GM19397 (cell line): ENCODE results near the gene TRAF7.

ENCODE experiments used
- ATAC-seq: cut with Tn5 transposase; IDR thresholded peaks from one replicate; pipeline ENCODE4 v1.9.1; 2021; ENCODE audit warnings: mild to moderate bottlenecking, moderate library complexity; ENCODE audit not compliant: unreplicated experiment

TRAF7 gene

DNA sequence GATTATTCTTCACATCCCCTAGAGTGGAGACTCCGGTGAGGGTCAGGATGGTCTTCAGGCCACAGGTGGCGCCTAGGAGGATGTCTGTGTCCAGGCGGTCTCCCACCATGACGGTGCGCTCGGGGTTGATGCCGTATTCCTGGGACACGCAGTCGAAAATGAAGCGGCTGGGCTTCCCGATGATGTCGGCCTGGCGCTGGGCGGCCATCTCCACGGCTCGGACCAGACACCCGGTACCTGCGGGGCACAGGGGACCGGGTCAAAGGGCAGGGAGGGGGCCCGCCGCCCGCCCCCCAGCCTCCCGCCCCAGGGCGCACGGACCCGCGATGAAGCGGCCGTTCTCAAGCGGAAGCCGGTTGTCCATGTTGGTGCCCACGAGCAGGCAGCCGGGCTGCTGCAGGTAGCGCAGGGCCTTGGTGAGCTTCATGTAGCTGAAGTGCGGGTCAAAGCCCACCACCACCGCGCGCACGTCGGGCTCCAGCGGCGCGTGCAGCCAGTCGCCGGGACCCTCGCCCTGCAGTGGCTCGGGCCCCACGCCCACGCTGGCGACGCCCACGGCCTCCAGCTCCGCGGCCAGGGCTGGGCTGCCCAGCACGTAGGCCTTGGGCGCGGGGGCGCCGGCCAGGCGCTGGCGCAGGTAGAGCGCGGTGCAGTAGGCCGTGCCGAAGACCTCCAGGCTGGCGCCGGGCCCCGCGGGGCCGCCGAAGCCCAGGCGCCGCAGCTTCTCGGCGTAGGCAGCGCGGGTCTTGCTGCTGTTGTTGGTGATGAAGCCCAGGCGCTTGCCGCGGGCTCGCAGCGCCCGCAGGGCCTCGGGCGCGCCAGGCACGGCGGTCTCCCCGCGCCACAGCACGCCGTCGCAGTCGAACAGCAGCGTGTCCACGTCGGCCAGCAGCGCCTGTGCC is 58.5 kb downstream of the TRAF7 start:
- ATAC-seq: peak; percentile 1

DNA sequence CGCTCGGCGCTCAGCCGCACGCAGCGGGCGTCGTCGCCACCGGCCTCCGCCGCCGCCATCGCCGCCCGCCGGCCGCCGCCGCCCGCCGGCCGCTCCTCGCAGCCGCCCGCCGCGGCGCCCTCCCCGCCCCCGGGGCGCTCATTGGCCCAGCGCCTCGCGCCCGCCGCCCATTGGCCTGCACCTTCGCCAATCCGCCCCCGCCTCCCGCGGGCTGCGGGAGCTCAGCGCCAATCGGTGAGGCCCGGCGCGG is 59.1 kb downstream of the TRAF7 start, which contains the start of gene PGP:
TSS of gene PGP (minus strand) at position 122 of the 250 bp plus-strand sequence. CDS start at position 59, 63 bp downstream.
- ATAC-seq: peak; percentile 87

DNA sequence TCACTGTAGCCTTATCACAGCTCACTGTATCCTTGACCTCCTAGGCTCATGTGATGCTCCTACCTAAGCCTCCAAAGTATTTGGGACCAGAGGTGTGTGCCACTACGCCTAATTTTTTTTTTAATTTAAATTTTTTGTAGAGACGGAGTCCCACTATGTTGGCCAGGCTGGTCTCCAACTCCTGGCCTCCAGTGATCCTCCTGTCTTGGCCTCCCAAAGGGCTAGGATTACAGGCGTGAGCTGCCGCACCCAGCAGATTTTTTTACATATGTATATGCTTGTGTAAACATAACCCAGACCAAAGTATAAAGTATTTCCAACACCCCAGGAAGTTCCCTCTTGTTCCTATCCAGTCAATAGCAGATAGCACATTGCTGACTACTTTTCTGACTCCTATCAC is 60.7 kb downstream of the TRAF7 start:
- ATAC-seq: no peak

DNA sequence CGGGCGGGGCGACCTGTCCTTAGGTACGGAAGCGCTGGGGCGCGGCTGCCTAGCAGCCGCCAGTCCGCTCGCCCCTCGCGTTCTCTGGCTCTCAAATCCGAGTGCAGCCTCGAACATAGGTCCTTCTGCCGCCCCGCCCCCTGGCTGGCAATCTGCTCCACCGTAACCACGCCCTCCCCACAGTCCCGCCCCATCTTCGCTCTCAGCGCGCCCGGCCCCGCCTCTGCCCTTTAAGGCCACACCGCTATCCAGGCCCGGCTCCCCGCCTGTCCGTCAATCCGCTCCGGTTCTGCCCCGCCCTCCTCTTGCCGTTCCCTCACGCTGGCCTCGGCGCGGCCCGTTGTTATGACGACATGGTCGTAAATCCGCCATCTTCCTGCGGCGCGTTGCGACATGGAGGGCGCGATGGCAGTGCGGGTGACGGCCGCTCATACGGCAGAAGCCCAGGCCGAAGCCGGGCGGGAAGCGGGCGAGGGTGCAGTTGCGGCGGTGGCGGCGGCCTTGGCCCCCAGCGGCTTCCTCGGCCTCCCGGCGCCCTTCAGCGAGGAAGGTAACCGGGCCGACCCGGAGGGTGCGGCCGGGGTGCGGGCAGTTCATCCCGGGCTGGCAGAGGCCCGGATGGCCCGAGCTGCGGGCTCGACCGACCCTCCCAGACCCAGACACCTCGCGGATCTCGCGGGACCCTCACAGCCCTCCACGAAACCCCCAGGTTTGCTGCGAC is 67.8 kb downstream of the TRAF7 start, which contains the start of gene E4F1:
TSS of gene E4F1 (plus strand) at position 371 of the 721 bp plus-strand sequence. CDS start at position 394, 23 bp downstream.
- ATAC-seq: peak; percentile 90

DNA sequence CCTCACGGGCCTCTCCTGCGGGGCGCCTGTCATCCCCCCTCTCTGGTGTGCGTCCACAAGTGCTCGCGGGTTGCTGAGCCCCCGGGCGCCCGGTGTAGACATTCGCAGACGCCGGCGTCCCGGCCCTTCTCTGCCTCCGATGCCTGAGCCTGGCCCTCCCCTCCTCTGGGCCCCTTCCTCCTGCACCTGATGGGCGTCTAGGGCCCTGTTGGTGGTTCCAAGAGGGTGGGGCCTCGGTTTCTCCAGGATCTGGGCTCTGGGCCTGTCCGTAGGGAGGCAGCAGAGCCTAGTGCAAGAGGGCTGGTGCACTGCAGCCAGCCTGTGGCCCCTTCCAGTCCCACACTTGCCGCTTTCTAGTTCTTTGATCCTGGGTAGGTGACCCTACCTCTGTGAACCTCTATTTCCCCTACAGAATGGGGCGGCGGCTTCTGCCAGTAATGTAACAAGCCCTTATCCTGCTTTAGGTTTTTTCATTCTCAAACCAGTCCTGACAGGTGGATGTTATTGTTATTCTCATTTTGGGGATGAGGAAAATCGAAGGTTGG is 68.4 kb downstream of the TRAF7 start:
- peak; percentile 7 for ATAC-seq

DNA sequence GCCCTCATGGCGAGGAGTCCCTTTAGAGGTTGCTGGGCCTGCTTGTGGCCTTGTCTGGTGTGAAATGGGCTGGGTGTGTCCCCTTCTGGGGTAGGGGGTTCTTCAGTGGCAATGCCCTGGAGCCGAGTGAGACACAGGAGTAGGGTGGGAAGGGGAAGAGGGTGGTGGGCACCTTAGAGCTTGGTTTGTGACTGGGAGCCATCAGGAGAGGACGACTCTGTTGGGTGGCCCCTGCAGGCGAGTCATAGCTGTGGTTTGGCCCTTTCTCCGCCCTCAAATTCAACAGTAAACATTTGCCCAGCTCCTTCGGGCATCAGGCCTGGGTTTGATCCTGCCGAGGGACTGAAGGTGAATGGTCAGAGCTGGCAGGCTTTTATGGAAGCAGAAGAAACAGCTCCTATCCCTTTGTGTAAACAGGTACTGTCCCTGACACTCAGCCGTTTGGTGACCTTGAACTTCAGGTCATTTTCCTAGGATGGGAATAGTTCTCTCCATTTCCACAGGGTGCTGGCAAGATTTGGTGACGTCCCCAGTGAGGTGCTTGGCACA is 70.7 kb downstream of the TRAF7 start:
- no peak for ATAC-seq

DNA sequence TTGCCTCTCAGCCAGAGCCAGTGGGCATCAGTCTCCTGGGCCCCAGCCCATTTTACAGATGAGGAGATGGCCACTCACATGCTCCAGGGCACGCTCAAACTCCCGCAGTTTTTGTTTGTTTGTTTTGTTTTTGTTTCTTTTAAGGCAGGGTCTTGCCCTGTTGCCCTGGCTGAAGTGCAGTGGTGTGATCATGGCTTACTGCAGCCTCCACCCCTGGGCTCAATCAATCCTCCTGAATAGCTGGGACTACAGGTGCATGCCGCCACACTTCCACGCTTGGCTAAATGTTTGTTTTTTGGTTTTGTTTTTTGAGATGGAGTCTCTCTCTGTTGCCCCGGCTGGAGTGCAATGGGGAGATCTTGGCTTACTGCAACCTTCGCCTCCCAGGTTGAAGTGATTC is 71.3 kb downstream of the TRAF7 start:
- no peak for ATAC-seq
